ENCODE measurements around the gene PVR.
"Not testable (repeated sequence)": the region's sequence is repeated elsewhere in the genome, so short reads cannot be mapped to it uniquely, and the experiment has no call there.

Gene PVR

DNA sequence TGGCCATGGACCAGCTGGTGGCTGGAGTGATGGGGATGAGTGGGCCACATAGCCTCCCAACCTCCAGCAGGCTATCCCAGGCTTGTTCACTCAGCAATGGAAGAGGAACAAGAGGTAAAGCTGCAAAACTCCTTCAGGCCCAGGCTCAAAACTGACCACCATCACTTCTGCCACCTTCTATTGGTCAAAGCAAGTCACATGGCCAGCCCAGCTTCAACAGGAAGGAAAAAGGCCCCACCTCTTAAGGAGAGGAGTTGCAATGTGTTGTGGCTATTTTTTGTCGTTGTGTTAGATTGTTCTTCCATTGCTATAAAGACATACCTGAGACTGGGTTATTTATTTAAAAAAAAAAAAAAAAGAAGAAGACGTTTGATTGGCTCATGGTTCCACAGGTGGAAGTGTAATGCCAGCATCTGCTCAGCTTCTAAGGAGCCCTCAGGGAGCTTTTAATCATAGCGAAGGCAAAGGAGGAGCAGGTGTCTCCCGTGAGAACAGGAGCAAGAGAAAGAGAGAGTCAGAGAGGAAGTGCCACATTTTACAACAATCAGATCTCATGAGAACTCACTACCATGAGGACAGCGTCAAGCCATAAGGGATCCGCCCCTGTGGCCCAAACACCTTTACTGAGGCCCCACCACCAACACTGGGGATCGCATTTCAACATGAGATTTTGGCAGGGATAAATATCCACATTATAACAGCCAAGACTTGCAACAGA is 24.9 kb upstream of the PVR start:
- DNase-seq (ENCODE audit: low read depth) = no peak

DNA sequence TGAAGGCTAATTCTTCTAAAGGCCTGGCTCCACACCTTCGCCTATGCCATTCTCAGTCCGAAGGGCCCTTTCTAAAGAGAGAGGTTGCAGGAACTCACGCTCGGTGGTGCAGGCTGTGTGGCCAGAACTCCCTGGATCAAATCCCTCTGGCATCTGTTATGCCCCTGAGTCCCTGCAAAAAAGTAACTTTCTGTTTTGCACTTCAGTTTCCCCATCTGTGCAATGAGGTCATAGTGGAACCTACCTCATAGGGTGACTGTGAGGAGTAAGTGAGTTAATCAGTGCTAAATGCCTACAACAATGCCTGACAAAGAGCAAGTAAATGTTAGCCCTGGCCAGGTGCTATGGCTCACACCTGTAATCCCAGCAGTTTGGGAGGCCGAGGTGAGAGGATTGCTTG is 23.0 kb upstream of the PVR start:
- no peak for DNase-seq (ENCODE audit: low read depth)

DNA sequence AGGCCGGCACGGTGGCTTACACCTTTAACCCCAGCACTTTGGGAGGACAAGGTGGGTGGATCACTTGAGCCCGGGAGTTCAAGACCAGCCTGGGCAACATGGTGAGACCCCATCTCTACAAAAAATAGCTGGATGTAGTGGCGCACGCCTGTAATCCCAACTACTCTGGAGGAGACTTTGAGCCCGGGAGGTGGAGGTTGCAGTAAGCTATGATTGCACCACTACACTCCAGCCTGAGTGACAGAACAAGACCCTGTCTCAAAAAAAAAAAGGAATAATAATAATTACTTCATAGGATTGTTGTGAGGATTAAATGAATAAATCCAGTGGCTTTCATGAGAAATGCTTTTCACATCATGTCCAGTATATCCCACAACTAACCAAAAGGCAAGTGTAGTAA is 22.3 kb upstream of the PVR start:
- DNase-seq (ENCODE audit: low read depth) = no peak

DNA sequence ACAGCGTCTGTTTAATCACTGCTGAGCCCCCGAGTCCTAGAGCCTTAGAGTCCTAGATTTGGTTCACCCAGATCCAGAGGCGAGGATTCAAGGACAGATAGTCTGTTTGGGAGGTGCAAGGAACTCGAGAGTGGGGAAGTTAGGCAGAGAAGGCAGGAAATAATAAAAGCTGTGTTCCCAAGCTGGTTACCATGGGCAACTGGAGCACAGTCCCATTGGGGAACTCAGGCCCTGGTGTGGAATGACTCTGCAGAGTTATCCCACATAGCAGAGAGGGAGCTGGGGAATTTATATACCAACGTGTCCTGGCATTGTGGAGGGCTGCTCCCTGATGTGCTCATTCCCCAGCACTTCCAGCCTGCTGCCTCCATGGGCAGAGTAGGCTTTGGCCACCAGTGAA is 20.6 kb upstream of the PVR start:
- no peak for DNase-seq (ENCODE audit: low read depth)

DNA sequence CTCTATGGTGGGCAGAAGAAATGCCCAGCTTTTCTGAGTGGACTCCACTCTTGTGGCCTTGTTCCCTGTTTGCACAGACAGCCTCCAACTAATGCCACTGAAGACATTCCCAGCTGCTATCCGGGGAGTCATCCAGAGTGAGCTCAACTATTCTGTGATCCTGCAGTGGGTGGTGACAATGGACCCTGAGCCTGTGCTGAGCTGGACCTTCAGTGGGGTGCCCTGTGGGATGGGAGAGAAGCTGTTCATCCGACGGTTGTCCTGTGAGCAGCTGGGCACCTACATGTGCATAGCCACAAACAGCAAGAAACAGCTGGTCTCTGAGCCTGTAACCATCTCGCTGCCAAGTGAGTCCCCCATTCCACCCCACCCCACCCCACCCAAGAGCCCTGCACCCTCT is 20.1 kb upstream of the PVR start:
- DNase-seq (ENCODE audit: low read depth) = no peak

DNA sequence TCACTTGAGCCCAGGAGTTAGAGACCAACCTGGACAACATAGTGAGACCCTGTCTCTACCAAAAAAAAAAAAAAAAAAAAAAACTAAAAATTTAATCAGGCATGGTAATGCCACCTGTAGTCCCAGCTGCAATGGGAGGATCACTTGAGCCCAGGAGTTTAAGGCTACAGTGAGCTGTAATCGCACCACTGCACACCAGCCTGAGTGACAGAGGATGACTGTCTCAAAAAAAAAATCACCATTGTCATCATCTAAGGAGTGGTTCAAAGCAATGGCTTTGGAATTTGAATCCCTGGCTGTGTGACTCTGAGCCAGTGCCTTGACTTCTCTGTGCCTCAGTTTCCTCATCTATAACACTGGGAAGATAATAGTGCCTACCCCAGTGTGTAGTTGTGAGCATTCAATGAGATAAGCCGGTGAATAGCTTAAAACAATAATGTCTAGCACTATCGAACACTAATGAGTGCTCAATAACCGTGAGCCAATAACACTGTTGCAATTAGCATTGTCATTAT is 18.8 kb upstream of the PVR start:
- no peak for DNase-seq (ENCODE audit: low read depth)

DNA sequence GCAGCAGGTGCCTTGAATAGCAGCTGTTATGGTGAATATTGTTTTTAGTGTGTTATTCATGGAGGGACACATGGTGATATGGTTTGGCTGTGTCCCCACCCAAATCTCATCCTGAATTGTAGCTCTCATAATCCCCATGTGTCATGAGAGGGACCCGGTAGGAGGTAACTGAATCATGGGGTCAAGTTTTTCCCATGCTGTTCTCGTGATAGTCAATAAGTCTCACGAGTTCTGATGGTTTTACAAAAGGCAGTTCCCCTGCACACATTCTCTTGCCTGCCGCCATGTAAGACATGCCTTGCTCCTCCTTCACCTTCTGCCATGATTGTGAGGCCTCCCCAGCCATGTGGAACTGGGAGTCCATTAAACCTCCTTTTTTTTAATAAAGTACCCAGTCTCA is 18.1 kb upstream of the PVR start:
- not testable (repeated sequence) for DNase-seq (ENCODE audit: low read depth)

DNA sequence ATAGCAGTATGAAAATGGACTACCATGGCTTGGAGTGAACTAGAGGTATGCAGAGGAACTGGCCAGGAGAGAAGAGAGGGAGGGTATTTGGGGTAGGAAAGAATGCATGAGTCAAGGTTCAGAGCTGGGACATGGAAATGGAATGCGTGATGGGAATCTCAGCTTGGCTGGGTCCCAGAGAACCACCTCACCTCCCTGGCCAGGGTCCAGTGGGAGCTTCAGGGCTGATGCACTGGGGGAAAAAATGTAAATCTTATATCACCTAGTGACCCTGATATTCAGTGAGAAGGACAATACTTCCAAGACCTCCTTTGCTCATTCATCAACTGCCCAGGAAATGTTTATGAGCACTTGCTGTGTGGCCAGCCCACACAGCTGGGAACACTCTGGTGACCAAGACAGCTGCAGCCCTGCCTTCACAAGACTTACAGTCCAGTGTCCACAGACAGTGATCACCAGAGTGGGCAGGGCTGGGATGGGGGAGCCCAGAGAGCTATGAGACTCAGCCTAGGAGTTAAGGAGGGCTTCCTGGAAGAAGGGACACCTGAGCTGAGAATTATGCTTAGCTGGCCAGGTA is 17.6 kb upstream of the PVR start:
- no peak for DNase-seq (ENCODE audit: low read depth)

DNA sequence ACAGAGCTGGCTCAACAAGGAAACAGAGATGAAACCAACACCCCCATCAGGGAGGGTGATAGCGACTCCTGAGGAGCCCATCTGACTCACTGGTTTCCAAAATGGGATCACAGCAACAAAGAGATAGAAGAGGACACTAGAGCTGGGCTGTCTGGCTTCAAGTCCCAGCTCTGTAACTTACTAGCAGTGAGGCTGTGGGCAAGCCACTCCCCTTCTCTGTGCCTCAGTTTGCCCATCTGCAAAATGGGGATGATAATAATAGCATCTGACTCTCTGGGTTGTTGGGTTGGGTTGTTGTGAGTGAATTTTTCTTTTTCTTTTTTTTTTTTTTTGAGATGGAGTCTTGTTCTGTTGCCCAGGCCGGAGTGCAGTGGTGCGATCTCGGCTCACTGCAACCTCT is 16.1 kb upstream of the PVR start:
- no peak for DNase-seq (ENCODE audit: low read depth)

DNA sequence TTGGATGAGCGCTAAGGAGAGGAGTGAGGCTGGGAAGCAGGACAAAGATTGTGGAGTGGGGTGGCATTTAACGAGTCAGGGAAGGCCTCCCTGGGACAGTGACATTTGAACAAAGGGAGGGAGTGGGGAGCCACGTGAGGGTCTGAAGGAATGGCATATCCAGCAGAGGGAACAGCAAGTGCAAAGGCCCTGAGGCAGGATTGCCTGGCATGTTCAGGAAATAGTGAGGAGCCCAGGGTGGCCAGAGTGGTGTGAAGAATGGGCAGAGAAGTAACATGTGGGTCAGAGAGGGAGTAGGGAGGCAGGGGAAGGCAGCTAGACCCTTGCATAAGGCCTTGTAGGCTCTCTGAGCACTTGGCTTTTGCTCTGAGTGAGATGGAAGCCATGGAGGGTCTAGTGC is 14.9 kb upstream of the PVR start:
- no peak for DNase-seq (ENCODE audit: low read depth)

DNA sequence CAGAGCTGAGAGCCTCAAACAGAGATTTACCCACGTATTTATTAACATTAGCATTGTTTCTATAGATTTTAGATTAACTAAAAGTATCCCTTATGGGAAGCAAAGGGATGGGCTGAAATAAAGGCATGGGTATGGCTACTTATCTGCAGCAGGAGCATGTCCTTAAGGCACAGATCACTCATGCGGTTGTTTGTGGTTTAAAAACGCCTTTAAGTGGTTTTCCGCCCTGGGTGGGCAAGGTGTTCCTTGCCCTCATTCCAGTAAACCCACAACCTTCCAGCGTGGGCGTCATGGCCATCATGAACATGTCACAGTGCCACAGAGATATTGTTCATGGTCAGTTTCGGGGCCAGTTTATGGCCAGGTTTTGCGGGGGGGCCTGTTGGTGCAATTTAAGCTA is 12.1 kb upstream of the PVR start:
- not testable (repeated sequence) for DNase-seq (ENCODE audit: low read depth)

DNA sequence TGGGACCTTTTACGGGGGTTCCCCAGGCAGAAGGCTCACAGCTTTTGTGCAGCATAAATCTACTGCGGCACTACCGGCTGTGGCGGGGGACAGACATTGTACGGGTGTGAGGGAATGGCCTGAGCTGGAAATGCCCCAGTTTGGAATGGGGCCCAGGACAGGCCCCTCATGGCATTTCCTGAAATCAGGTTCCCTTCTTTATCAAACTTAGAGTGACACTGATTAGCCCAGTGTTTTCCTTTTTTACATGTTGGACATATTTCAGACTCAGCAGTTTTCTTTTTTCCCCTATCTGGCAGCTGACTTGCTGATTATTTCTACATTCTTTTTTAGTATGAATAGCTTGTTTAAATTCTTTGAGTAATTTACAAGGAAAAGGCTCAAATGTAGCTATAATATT is 9.7 kb upstream of the PVR start:
- DNase-seq (ENCODE audit: low read depth) = not testable (repeated sequence)

DNA sequence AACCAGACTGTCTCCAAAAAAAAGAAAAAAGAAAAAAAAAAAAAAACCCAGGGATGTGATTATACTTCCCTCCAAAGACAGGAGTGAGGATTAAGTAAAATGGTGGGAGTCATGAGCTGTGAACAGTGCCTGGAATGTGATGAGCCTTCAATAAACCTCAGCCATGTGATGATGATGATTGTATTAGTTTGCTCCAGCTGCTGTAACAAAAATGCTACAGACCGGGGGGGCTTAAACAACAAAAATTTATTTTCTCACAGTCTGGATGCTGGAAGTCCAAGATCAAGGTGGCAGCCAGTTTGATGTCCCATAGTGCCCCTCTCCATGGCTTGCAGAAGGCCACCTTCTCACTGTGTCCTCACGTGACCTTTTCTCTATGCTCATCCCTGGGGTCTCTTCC is 8.9 kb upstream of the PVR start:
- no peak for DNase-seq (ENCODE audit: low read depth)

DNA sequence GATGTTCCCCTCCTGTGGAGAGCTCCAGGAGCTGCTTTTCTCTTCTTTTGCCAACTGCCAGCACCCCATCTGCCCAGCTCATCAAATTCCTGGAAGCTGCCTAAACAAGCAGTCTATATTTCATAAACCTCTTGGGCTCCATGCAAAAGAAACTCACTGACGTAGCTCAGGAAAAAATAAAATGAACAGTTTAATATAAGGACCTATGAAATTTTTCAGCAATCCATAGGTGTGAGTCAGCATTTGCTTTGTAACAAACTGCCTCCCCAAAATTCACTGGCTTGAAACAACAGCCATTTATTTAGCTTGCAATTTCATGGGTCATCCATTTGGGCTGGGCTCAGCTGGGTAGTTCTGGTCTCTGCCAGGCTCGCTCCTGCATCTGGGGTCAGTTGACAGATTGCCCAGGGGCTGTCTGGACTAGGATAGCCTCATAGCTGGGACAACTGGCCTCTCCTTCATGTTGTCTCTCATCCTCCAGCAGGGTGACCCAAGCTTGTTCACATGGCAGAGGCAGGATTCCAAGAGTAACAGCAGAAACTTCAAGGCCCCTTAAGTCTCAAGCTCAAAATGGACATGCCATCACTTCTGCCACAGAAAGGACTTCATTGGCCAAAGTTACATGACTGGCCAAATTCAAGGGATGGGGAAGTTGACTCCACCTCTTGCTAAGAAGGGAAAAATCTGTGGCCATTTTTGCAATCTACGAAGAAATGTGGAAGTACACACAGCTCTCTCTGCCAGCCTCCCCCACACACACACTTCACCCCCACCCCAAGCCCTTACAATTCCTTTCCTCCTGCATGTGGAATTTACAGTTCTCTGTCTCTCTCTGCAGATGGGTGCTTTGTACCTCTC is 7.9 kb upstream of the PVR start:
- DNase-seq (ENCODE audit: low read depth) = no peak

DNA sequence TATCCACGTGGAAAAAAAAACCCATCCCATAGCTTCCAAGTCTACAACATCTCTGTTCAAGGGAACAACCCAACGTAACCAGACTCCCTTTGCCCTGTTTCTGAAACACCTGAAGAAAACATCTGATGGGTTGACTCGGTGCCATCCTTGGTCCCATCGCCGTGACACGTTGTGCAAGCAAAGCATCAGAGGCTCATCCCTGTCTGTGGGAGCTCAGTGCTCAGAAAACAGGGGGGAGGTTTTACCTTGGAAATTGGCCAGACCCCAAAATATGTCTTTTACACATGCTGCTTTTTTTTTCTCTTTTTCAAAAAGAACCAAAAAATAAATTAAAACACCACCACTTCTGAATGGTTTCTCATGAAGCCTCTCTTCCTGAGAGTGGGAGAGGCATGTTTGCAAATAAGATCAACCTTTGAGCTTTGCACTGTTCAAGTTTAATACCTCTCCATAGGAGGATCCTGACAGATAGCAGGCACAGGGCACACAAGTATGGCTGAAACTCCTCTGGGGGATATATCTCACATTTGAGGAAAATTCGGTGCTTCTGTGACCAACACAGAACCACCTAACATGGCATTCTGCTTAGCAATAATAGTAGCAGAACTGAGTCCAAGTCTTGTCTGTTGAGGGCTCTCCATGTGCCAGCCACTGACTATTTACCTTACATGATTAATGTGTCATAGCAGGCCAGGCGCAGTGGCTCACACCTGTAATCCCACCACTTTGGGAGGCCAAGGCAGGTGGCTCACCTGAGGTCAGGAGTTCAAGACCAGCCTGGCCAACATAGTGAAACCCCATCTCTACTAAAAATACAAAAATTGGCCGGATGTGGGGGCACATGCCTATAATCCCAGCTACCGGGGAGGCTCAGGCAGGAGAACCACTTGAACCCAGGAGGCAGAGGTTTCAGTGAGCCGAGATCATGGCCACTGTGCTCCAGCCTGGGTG is 7.0 kb upstream of the PVR start:
- DNase-seq (ENCODE audit: low read depth) = no peak

DNA sequence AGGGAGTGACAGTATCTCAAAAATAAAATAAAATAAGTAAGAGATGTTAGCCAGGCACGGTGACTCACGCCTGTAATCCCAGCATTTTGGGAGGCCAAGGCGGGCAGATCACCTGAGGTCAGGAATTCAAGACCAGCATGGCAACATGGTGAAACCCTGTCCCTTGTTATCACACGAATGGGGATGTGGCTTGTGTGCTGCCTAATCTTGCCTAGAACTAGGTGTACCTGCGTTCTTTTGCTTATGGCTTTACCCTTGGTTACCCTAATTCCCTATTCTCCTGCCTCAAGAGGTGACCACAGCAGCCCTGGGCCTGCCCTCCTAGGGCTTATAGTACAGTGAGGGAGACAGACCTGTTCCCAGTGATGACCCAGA is 6.3 kb upstream of the PVR start:
- DNase-seq (ENCODE audit: low read depth) = no peak

DNA sequence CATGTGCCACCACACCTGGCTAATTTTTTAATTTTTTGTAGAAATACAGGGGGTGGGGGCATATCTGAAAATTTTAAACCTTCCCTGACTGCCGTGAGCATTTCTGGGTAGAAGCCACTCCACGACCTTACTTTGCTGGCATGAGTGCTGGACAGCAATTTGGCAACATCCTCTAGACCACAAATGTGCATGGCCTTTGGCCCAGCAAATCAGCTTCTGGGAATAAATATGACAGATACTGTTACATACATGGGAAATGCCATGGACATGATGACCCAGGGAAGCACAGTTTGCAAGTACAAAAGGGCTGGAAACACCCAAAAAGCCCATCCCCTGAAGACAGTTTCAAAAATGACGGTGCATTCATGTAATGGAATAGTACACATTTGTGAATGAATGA is 3.2 kb upstream of the PVR start:
- DNase-seq (ENCODE audit: low read depth) = no peak

DNA sequence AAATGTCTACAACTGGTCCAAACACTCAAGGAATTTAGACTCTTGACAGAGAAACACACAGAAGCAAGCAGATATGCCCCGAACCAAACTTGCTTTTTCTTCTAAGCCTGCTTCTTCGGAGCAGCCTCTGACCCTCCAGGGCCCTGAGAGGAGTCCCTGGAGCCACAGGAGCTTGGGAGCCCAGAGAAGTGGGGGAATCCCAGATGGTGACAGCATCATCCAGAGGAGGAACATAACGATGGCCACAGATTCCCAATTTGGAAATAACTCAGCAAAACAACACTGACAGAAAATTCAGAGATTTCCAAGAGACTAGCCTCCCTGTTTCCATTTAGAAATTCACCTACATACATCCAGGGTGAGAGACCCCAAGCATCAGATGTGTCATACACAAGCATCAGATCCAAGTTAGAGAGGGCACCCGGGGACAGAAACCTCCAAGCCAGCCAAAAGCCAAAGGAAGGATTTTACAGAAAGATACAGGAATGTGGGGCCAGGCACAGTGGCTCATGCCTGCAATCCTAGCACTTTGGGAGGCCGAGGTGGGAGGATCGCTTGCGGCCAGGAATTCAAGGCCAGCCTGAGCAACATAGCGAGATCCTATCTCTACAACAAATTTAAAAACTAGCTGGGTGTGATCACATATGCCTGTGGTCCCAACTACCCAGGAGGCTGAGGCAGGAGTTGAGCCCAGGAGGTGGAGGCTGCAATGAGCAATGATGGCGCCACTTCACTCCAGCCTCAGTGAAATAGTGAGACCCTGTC is 2.0 kb upstream of the PVR start:
- DNase-seq (ENCODE audit: low read depth) = no peak

DNA sequence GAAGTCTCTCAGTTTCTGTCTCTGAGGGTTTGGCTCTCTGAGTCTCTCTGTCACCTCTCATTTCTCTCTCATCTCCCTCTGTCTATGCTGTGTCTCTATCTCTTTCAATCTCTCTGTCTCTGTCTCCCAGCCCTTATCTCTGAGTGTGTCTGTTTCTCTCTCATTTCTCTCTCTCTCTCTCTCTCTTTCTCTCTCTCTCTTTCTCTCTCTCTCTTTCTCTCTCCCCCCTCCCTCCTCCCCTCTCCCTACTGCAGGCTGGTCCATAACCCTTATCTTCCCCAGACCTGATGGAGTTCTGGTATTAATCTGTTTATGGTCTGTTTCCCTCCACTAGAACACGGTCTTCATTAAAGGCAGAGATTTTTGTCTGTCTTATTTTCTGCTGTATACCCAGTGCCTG is 1.3 kb upstream of the PVR start:
- DNase-seq (ENCODE audit: low read depth) = no peak

DNA sequence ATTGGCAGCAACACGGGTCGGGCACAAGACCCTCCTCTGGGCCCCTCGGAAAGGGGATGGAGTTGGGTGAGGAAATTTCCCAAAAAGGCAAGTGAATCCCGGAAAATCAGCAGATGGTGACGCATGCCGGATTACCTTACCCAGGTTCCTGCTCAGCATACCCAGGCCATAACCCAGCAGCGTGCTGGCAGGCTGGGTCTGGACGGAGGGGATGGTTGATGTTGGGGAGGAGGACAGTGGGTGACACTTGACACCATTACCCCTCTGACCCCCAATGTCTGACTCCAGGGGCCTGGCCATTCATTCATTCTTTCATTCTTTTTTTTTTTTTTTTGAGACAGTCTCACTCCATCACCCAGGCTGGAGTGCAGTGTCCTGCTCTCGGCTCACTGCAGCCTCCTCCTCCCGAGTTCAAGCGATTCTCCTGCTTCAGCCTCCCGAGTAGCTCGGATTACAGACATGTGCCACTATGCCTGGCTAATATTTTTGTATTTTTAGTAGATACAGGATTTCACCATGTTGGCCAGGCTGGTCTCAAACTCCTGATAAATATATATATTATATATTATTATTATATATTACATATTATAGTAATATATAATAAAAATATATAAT is 799 bp downstream of the PVR start:
- DNase-seq (ENCODE audit: low read depth) = no peak

All from stimulated activated CD8-positive, alpha-beta memory T cell treated with anti-CD3 and anti-CD28 coated beads, Interleukin-15, amount 100 ng/mL, for 1 hour (primary cell).